DND-41 (cell line): Measurements from ENCODE around the gene PRSS27.
A peak's percentile ranks its signal among the peaks of the same experiment; 100 is the strongest.

Experiments
- ATAC-seq: fragments of 200-7000 bp; cut with Tn5 transposase; 3 replicates; pipeline ENCODE4 v1.9.1; 2021; ENCODE audit warnings: low read depth; ENCODE audit not compliant: insufficient read depth
- DNase-seq: peaks from one replicate; pipeline ENCODE4 v3.0.0-alpha.2; 2020
- H2AFZ ChIP-seq: 2 replicates; pipeline ENCODE4 v1.6.0; 2012; ENCODE audit warnings: low read depth, low read length
- H3K27ac ChIP-seq: 2 replicates; pipeline ENCODE4 v1.5.1; 2012; ENCODE audit warnings: low read length, inconsistent platforms
- H3K27me3 ChIP-seq: fragments of 200-600 bp; sonication (generic); 2 replicates; pipeline ENCODE4 v1.6.0; 2012; ENCODE audit warnings: low read length, mild to moderate bottlenecking, inconsistent platforms; ENCODE audit not compliant: insufficient read depth, poor library complexity
- H3K36me3 ChIP-seq: 2 replicates; pipeline ENCODE4 v1.5.1; 2012; ENCODE audit warnings: low read length, inconsistent platforms; ENCODE audit not compliant: insufficient read depth
- H3K4me1 ChIP-seq: 2 replicates; pipeline ENCODE4 v1.5.1; 2012; ENCODE audit warnings: mild to moderate bottlenecking, low read length; ENCODE audit not compliant: insufficient read depth
- H3K4me2 ChIP-seq: 2 replicates; pipeline ENCODE4 v1.6.0; 2012; ENCODE audit warnings: mild to moderate bottlenecking, moderate library complexity, low read length, inconsistent platforms; ENCODE audit not compliant: insufficient read depth
- H3K4me3 ChIP-seq, 2 experiments: fragments of 200-600 bp in 1 of 2; shearing (Covaris generic) in 1 of 2; 2 replicates each; pipeline ENCODE4 v1.5.1; 2012 to 2016; ENCODE audit warnings: inconsistent platforms in 2 of 2, low read length in 2 of 2, mild to moderate bottlenecking in 2 of 2, low read depth in 1 of 2, moderate library complexity in 1 of 2
- H3K79me2 ChIP-seq: 2 replicates; pipeline ENCODE4 v1.6.0; 2012; ENCODE audit warnings: low read length, inconsistent platforms; ENCODE audit not compliant: insufficient read depth
- H3K9ac ChIP-seq: 2 replicates; pipeline ENCODE4 v1.6.0; 2012; ENCODE audit warnings: low read depth, mild to moderate bottlenecking, inconsistent platforms, low read length, moderate library complexity
- H3K9me3 ChIP-seq: 2 replicates; pipeline ENCODE4 v1.5.1; 2012; ENCODE audit warnings: low read length, moderate library complexity, mild to moderate bottlenecking, inconsistent platforms; ENCODE audit not compliant: insufficient read depth, severe bottlenecking
- H4K20me1 ChIP-seq: 2 replicates; pipeline ENCODE4 v1.6.0; 2012; ENCODE audit warnings: low read length; ENCODE audit not compliant: insufficient read depth
- CTCF ChIP-seq: IDR thresholded peaks from 2 replicates; pipeline ENCODE4 v1.5.1; 2012; ENCODE audit warnings: borderline replicate concordance, low read length, moderate library complexity, mild to moderate bottlenecking; ENCODE audit not compliant: poor library complexity, severe bottlenecking; ENCODE audit errors: extremely low read depth
- EZH2 ChIP-seq: IDR thresholded peaks from 3 replicates; pipeline ENCODE4 v1.6.1; 2012; ENCODE audit warnings: borderline replicate concordance, low read depth, mild to moderate bottlenecking, moderate library complexity, low read length, inconsistent platforms; ENCODE audit not compliant: severe bottlenecking

Gene PRSS27

GRCh38 chr16:2761472-2761871, 41.4 kb upstream of the PRSS27 start:
- no peak overlapping the region for H3K27ac ChIP-seq
- H3K27me3 ChIP-seq = no peaks in the 10 kb centered on the region
- 0 out of 2 replicates have a peak, but pooled peaks cover 1% of the 10 kb centered on the region for H3K4me1 ChIP-seq
- DNase-seq (no peak), ATAC-seq (no peak)
- TF ChIP-seq CTCF (no peak), EZH2 (no peak)
- H3K9ac ChIP-seq = no peak overlapping the region
- H3K4me2 ChIP-seq = no peak overlapping the region
- no peak overlapping the region for H3K4me3 ChIP-seq
- peaks cover 100% of the 10 kb centered on the region for H3K36me3 ChIP-seq
- H3K9me3 ChIP-seq = no peaks in the 10 kb centered on the region
- no peak overlapping the region for H2AFZ ChIP-seq
- peaks cover 97% of the 10 kb centered on the region for H4K20me1 ChIP-seq
- peaks cover 100% of the 10 kb centered on the region for H3K79me2 ChIP-seq

GRCh38 chr16:2757344-2757743, 37.3 kb upstream of the PRSS27 start:
- ATAC-seq (no peak), DNase-seq (no peak)
- no peak overlapping the region for H3K4me3 ChIP-seq
- TF ChIP-seq EZH2 (no peak), CTCF (no peak)
- H2AFZ ChIP-seq = no peak overlapping the region
- no peak overlapping the region for H3K9ac ChIP-seq
- no peak overlapping the region for H3K4me2 ChIP-seq
- H3K36me3 ChIP-seq = peaks cover 93% of the 10 kb centered on the region
- no peaks in the 10 kb centered on the region for H3K27me3 ChIP-seq
- peaks cover 30% of the 10 kb centered on the region for H3K4me1 ChIP-seq
- H3K79me2 ChIP-seq = peaks cover 99% of the 10 kb centered on the region
- H3K27ac ChIP-seq = no peak overlapping the region
- H4K20me1 ChIP-seq = peaks cover 91% of the 10 kb centered on the region
- no peaks in the 10 kb centered on the region for H3K9me3 ChIP-seq

GRCh38 chr16:2756288-2757015, 36.4 kb upstream of the PRSS27 start:
- no peak for DNase-seq
- Histone ChIP-seq H3K27me3 (no peaks in the 10 kb centered on the region), H3K27ac (no peak overlapping the region), H3K9me3 (no peaks in the 10 kb centered on the region), H2AFZ (no peak overlapping the region), H3K79me2 (peaks cover 96% of the 10 kb centered on the region), H3K4me2 (peak overlapping the region; percentile 76), H3K4me3 (no peak overlapping the region), H3K4me1 (peaks cover 31% of the 10 kb centered on the region), H3K9ac (no peak overlapping the region), H3K36me3 (peaks cover 84% of the 10 kb centered on the region), H4K20me1 (peaks cover 82% of the 10 kb centered on the region)
- TF ChIP-seq CTCF = no peak
- TF ChIP-seq EZH2 = no peak
- ATAC-seq = no peak
